ENCODE measurements around the gene RBM4B. TPM values are rescaled to one million over a fixed set of nuclear protein-coding genes. Genes with fewer than 3 reads are reported as not detected.

The RBM4B gene
- total RNA-seq, 2 donors from 2014 or later: 15.5 to 40.7 TPM

- no peaks in the 10 kb centered on the region for H3K36me3 ChIP-seq
- no peaks in the 10 kb centered on the region for H3K4me1 ChIP-seq (replicated peaks)
- TF ChIP-seq, protein P1, sequence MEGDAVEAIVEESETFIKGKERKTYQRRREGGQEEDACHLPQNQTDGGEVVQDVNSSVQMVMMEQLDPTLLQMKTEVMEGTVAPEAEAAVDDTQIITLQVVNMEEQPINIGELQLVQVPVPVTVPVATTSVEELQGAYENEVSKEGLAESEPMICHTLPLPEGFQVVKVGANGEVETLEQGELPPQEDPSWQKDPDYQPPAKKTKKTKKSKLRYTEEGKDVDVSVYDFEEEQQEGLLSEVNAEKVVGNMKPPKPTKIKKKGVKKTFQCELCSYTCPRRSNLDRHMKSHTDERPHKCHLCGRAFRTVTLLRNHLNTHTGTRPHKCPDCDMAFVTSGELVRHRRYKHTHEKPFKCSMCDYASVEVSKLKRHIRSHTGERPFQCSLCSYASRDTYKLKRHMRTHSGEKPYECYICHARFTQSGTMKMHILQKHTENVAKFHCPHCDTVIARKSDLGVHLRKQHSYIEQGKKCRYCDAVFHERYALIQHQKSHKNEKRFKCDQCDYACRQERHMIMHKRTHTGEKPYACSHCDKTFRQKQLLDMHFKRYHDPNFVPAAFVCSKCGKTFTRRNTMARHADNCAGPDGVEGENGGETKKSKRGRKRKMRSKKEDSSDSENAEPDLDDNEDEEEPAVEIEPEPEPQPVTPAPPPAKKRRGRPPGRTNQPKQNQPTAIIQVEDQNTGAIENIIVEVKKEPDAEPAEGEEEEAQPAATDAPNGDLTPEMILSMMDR (IDR thresholded peaks at IDR 0.05): no peak
- TF ChIP-seq POLR2AphosphoS5 (IDR thresholded peaks at IDR 0.05) (no peak), POLR2A (IDR thresholded peaks at IDR 0.05) (no peak)
- 63% methylated on average over 9 of the region's 9 CpGs for WGBS
- no peak for DNase-seq (ENCODE audit: low spot score)
- no peaks in the 10 kb centered on the region for H3K9me3 ChIP-seq
- intact Hi-C loops (cut with DNase I): no loop called here
- H3K4me3 ChIP-seq: no peak overlapping the region
- H3K27ac ChIP-seq: peak overlapping the region in 1 of 2 donors; percentile 30
- no peaks in the 10 kb centered on the region for H3K27me3 ChIP-seq (replicated peaks; ENCODE audit: insufficient read depth)
Measured at GRCh38 chr11:66706989-66707388, 29.3 kb upstream of the RBM4B start.

GRCh38 chr11:66705587-66706335, 28.1 kb upstream of the RBM4B start:
- no peaks in the 10 kb centered on the region for H3K4me1 ChIP-seq (replicated peaks)
- intact Hi-C loops (cut with DNase I): no loop called here
- 89% methylated on average over 26 of the region's 26 CpGs for WGBS
- no peak overlapping the region for H3K27ac ChIP-seq
- DNase-seq (ENCODE audit: low spot score): no peak
- H3K27me3 ChIP-seq (replicated peaks; ENCODE audit: insufficient read depth): no peaks in the 10 kb centered on the region
- no peak for TF ChIP-seq POLR2AphosphoS5 (IDR thresholded peaks at IDR 0.05)
- TF ChIP-seq, protein P1 (IDR thresholded peaks at IDR 0.05): no peak
- TF ChIP-seq POLR2A (IDR thresholded peaks at IDR 0.05): no peak
- H3K4me3 ChIP-seq: no peak overlapping the region
- no peaks in the 10 kb centered on the region for H3K36me3 ChIP-seq
- H3K9me3 ChIP-seq: no peaks in the 10 kb centered on the region

DNA sequence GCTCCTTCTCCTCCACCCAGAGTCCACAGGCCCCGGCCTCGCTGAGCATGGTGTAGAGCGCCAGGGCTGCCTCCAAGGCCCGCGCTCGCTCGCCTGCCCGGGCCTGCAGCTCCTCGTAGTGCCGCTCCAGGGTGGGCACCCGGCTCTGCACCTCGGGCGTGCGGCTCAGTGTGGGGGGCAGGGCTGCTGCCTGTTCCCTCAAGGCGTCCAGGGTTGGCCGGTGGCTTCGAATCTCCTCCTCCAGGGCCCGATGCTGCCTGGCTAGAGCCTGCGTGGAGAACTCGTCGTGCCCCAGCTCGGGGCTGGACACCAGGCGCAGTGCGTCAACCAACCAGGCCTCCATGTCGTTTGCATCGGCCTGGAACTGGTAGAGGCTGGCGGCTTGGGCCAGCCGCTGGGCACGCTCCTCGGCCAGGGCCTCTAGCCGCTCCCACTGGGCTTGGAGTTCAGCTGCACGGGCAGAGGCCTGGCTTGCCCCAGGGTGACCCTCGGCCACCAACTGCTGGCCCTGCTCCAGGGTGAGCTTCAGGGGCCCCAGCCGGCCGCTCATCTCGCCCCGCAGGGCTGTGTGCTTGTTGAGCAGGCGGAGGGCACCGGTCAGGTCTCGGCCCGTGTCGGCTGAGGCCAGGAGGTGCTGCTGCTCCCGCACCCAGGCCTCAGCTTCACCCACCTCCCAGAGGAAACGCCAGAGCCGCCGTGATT, 27.1 kb upstream of the RBM4B start:
- H3K9me3 ChIP-seq: no peaks in the 10 kb centered on the region
- intact Hi-C loops (cut with DNase I): no loop called here
- WGBS: 86% methylated on average over 33 of the region's 46 CpGs
- H3K27me3 ChIP-seq (replicated peaks; ENCODE audit: insufficient read depth): no peaks in the 10 kb centered on the region
- no peaks in the 10 kb centered on the region for H3K36me3 ChIP-seq
- H3K27ac ChIP-seq: no peak overlapping the region
- no peak for DNase-seq (ENCODE audit: low spot score)
- no peak for TF ChIP-seq POLR2AphosphoS5 (IDR thresholded peaks at IDR 0.05)
- TF ChIP-seq POLR2A (IDR thresholded peaks at IDR 0.05): no peak
- TF ChIP-seq, protein P1 (IDR thresholded peaks at IDR 0.05): no peak
- no peaks in the 10 kb centered on the region for H3K4me1 ChIP-seq (replicated peaks)
- H3K4me3 ChIP-seq: no peak overlapping the region

DNA sequence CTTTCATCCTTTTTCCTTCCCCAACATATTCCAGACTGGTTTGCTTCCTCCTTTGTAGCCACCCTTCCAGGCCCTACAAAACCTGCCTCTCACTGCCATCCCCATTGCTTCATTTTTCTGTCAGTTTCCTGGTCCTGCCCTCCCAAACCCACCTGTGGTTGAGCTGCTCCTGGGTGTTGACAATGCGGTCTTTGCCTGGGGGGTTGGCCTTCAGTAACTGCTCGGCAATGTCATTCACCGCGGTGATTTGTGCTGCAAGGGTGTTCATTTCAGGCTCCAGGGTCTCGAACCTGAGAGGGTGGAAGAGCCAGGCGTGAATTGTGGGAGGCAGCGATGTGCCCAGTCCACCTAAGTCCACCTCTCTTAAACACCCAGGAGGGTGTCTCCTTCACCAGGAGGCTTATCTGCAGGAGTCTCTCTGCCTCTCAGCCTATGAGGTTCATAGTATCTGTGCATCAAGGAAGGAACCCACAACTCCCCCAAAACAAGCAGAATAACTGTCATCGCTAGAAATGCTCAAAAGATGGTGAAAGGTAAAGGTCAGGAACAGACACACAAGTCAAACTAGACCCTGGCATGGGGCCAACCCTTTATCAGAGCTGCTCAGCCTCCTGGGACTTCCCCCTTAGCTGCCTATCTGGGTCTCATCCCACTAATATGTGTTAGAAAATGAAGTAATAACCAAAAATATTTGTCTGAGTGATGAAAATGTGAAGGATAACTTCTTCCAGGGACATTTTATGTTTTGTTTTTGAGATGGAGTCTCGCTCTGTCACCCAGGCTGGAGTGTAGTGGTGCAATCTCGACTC, 23.9 kb upstream of the RBM4B start:
- WGBS: 94% methylated on average over 10 of the region's 10 CpGs
- intact Hi-C loops (cut with DNase I): no loop called here

More for the DNA sequence above, 23.9 kb upstream of the RBM4B start:
- Histone ChIP-seq H3K9me3 (no peaks in the 10 kb centered on the region), H3K36me3 (no peaks in the 10 kb centered on the region), H3K4me1 (replicated peaks) (no peaks in the 10 kb centered on the region), H3K4me3 (no peak overlapping the region), H3K27me3 (replicated peaks; ENCODE audit: insufficient read depth) (no peaks in the 10 kb centered on the region), H3K27ac (no peak overlapping the region)
- no peak for DNase-seq (ENCODE audit: low spot score)
- TF ChIP-seq POLR2AphosphoS5 (IDR thresholded peaks at IDR 0.05) (no peak), POLR2A (IDR thresholded peaks at IDR 0.05) (no peak)
- TF ChIP-seq, protein P1 (IDR thresholded peaks at IDR 0.05): no peak

Measured in prostate gland (tissue), 2 donors.